IPS-18a (cell line): ENCODE data around the gene MGAT2.
"Not testable (repeated sequence)": the region's sequence is repeated elsewhere in the genome, so short reads cannot be mapped to it uniquely, and the experiment has no call there.

ENCODE experiments used
- H3K27ac ChIP-seq: one replicate; pipeline ENCODE4 v1.5.1; 2013; ENCODE audit warnings: low read length
- H3K27me3 ChIP-seq: one replicate; pipeline ENCODE4 v1.6.1; 2013; ENCODE audit warnings: mild to moderate bottlenecking, low read length; ENCODE audit not compliant: control insufficient read depth, insufficient read depth
- H3K36me3 ChIP-seq: one replicate; pipeline ENCODE4 v1.6.1; 2013; ENCODE audit warnings: low read depth, low read length; ENCODE audit not compliant: control insufficient read depth
- H3K4me1 ChIP-seq: one replicate; pipeline ENCODE4 v1.6.1; 2013; ENCODE audit warnings: low read depth, low read length; ENCODE audit not compliant: control insufficient read depth
- H3K4me3 ChIP-seq: one replicate; pipeline ENCODE4 v1.5.1; 2013; ENCODE audit warnings: low read length
- H3K9ac ChIP-seq: one replicate; pipeline ENCODE4 v1.6.1; 2013; ENCODE audit warnings: mild to moderate bottlenecking, low read length, moderate library complexity
- H3K9me3 ChIP-seq: one replicate; pipeline ENCODE4 v1.6.1; 2013; ENCODE audit warnings: low read depth, low read length; ENCODE audit not compliant: control insufficient read depth

Gene MGAT2

GRCh38 chr14:49620182-49621113, at the start of gene MGAT2, which contains the start of gene RPL36AL:
TSS of gene MGAT2 (plus strand) at chr14:49620799. CDS start at chr14:49621269, 470 bp downstream.
TSS of gene RPL36AL (minus strand) at chr14:49620626. CDS start at chr14:49619104, 1,522 bp downstream.
- Histone ChIP-seq H3K27me3 (no peaks in the 10 kb centered on the region), H3K4me3 (peak within 1 kb of the TSS; percentile 91), H3K9me3 (no peaks in the 10 kb centered on the region), H3K4me1 (peaks cover 11% of the 10 kb centered on the region), H3K36me3 (peaks cover 24% of the 10 kb centered on the region), H3K9ac (peak within 1 kb of the TSS; percentile 87), H3K27ac (peak within 1 kb of the TSS; percentile 68)

GRCh38 chr14:49574038-49574437, 46.6 kb upstream of the MGAT2 start:
- no peaks in the 10 kb centered on the region for H3K27me3 ChIP-seq
- peaks cover 27% of the 10 kb centered on the region for H3K36me3 ChIP-seq
- no peaks in the 10 kb centered on the region for H3K4me1 ChIP-seq
- H3K27ac ChIP-seq = no peak overlapping the region
- no peak overlapping the region for H3K4me3 ChIP-seq
- H3K9ac ChIP-seq = no peak overlapping the region
- no peaks in the 10 kb centered on the region for H3K9me3 ChIP-seq

DNA sequence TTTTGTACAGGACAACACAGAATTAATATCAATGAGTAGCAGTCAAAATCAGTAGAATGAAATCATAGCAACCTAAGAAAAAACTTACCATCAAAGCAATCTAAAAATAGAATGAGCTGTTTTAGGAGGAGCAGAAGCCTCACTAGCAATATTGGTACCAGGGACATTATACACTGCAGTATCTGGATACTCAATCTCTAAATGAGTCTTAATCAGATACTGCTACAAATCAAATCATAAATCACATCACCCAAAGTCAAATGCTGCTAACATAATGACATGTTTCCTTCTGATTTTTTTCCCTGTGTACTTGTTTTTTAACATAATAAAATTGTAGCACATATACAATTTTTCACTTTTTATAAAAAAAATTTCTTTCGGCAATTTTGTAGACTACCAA, 42.5 kb upstream of the MGAT2 start:
- no peaks in the 10 kb centered on the region for H3K9me3 ChIP-seq
- no peak overlapping the region for H3K27ac ChIP-seq
- H3K4me3 ChIP-seq = no peak overlapping the region
- H3K4me1 ChIP-seq = peaks cover 4% of the 10 kb centered on the region
- peaks cover 36% of the 10 kb centered on the region for H3K36me3 ChIP-seq
- no peaks in the 10 kb centered on the region for H3K27me3 ChIP-seq
- no peak overlapping the region for H3K9ac ChIP-seq

GRCh38 chr14:49579841-49580240, 40.8 kb upstream of the MGAT2 start:
- Histone ChIP-seq H3K4me1 (peaks cover 9% of the 10 kb centered on the region), H3K9ac (no peak overlapping the region), H3K27me3 (no peaks in the 10 kb centered on the region), H3K4me3 (no peak overlapping the region), H3K36me3 (peaks cover 49% of the 10 kb centered on the region), H3K9me3 (no peaks in the 10 kb centered on the region), H3K27ac (no peak overlapping the region)

DNA sequence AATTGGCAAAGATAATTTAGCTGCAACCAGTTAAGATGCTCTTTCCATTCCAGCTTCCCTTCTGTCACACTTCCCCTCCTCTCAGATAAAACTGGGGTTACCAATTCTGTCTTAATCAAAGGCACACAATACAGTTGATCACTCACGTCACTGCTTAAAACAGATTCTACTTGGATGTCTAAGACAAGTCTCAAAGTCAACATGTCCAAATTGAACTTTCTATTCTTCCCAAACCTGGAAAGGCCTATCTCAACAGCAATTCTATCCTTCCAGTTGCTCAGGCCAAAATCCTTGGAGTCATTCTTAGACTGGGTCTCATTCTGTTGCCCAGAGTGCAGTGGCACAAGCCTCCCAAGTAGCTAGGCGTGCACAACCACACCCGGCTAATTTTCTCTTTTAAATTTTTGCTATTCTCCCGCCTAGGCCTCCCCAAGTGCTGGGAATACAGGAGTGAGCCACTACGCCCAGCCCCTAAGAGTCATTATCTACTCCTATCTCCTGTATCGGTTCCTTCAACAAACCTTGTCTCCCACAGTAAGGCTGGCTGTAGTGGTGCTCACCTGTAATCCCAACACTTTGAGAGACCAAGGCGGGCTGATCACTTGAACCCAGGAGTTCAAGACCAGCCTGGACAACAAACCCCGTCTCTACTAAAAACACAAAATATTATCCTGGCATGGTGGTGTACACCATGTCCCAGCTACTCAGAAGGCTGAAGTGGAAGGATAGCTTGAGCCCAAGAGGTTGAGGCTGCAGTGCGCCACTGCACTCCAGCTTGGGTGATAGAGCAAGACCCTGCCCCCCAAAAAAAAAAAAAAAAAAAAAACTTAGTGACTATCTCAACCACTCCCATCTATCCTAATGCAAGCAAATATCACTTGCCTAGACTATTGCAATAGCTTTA, 39.1 kb upstream of the MGAT2 start:
- Histone ChIP-seq H3K9ac (peak overlapping the region; percentile 10), H3K27ac (no peak overlapping the region), H3K27me3 (no peaks in the 10 kb centered on the region), H3K36me3 (peaks cover 41% of the 10 kb centered on the region), H3K4me3 (no peak overlapping the region), H3K4me1 (peaks cover 9% of the 10 kb centered on the region), H3K9me3 (no peaks in the 10 kb centered on the region)

DNA sequence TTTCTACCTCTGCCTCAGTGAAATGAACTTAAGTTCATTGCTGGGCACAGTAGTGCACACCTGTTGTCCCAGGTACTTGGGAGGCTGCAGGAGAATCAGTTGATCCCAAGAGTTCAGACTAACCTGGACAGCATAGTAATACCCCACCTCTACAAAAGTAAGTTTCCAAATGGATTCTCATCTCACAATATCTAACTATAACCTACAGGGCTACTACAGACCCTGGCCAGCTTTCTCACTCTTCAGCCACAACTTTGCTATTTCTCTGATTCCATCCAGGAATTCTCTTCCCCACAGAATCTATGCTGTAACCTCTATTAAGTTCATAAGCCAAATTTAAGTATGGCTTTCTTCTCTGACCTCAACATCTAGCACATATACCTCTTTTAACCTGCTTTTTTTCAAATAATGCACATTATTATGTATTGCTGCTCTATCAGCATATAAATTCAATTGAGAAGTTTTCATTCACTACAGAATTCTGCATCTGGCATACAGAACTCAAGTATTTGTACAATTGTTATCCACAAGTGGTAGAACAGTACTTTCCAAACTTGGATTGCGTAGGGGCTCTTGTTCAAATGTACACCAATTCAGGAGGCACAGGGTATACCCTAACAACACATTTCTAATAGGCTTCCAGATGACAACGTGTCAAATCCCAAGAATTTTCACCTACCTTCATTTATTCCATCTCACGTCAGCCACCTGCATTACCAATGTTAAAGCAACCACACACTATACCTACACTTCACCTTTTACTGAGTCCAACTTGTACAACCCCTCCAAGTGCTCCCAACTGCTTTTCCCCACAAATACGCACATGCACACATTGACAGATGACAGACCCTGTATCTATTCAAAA, 38.3 kb upstream of the MGAT2 start:
- Histone ChIP-seq H3K9me3 (no peaks in the 10 kb centered on the region), H3K4me1 (peaks cover 9% of the 10 kb centered on the region), H3K27ac (no peak overlapping the region), H3K36me3 (peaks cover 33% of the 10 kb centered on the region), H3K27me3 (no peaks in the 10 kb centered on the region), H3K4me3 (no peak overlapping the region), H3K9ac (peak overlapping the region; percentile 10)

GRCh38 chr14:49583629-49584028, 37.0 kb upstream of the MGAT2 start:
- H3K9ac ChIP-seq = peak overlapping the region; percentile 92

DNA sequence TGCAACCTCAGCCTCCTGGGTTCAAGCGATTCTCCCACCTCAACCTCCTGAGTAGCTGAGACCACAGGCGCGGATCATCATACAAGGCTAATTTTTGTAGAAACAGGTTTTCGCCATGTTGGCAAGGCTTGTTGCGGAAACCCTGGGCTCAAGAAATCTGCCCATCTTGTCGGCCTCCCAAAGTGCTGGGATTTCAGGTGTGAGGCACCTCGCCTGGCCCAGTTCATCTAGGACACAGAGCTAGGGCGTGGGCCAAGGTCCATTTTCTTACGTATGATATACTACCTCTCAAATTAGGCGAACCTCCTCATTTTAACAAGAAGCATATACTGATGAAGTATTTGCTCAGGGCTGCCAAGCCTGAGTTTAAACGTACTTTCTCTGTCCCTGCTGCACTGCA, 36.5 kb upstream of the MGAT2 start:
- H3K27me3 ChIP-seq = no peaks in the 10 kb centered on the region
- no peak overlapping the region for H3K27ac ChIP-seq
- peaks cover 9% of the 10 kb centered on the region for H3K4me1 ChIP-seq
- H3K9ac ChIP-seq = peak overlapping the region; percentile 92
- H3K9me3 ChIP-seq = no peaks in the 10 kb centered on the region
- H3K4me3 ChIP-seq = peak overlapping the region; percentile 98
- H3K36me3 ChIP-seq = peaks cover 26% of the 10 kb centered on the region

More at GRCh38 chr14:49583629-49584028, 37.0 kb upstream of the MGAT2 start:
- H3K36me3 ChIP-seq = peaks cover 26% of the 10 kb centered on the region
- H3K27ac ChIP-seq = no peak overlapping the region
- H3K4me1 ChIP-seq = peaks cover 9% of the 10 kb centered on the region
- no peaks in the 10 kb centered on the region for H3K9me3 ChIP-seq
- peak overlapping the region; percentile 98 for H3K4me3 ChIP-seq
- no peaks in the 10 kb centered on the region for H3K27me3 ChIP-seq

- H3K27me3 ChIP-seq, H3K9me3 ChIP-seq, H3K4me1 ChIP-seq: not testable (repeated sequence)
- peak overlapping the region; percentile 92 for H3K9ac ChIP-seq
- H3K4me3 ChIP-seq = peak overlapping the region; percentile 98
- peak overlapping the region; percentile 91 for H3K27ac ChIP-seq
- peaks cover 26% of the 10 kb centered on the region for H3K36me3 ChIP-seq
Measured at GRCh38 chr14:49584981-49585640, 35.5 kb upstream of the MGAT2 start.

DNA sequence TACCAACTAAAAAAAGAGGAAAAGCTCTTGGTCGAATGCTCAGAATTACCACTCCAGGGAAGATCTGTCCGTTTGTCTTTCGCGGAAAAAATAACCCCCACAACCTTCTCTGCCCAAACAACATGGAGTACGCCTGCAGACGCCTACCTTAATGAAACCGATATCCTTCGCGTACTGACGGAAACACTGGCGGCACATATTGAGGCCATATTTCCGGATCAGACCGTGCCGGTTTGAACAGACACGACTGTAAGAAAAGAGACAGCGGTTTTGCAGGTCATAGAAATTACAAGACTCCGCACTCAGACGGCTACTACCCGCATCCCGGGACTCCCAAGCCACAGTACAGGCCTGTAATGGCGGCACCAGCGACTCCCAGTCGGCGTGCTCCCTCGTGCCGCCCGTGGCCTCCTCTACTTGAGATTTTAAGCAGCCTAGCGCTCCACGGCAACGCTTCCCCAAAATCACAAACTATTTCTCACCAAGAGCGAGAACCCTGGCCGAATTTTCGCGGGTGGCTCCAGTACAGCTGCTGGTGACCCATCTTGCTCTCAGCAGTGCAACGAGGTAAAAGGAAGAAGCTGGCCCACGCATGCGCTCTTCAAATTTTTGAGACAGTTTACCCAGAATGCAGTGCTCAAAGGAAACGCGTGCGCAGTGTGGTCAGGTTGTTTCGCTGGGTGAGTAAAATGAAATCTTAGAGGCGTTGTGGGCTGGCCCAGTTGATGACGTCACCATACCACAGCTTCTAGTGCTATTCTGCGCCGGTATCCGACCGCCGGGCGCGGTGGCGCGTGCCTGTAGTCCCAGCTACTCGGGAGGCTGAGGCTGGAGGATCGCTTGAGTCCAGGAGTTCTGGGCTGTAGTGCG, 34.6 kb upstream of the MGAT2 start, which contains the start of gene RPS29:
Gene RPS29, minus strand, starts transcription at position 578 of the 870 bp plus-strand sequence. Its CDS starts 34 bp downstream, at position 544.
- H3K4me3 ChIP-seq = peak within 1 kb of the TSS; percentile 98
- no peaks in the 10 kb centered on the region for H3K9me3 ChIP-seq
- peak within 1 kb of the TSS; percentile 92 for H3K9ac ChIP-seq
- peak within 1 kb of the TSS; percentile 91 for H3K27ac ChIP-seq
- H3K27me3 ChIP-seq = no peaks in the 10 kb centered on the region
- peaks cover 9% of the 10 kb centered on the region for H3K4me1 ChIP-seq
- H3K36me3 ChIP-seq = peaks cover 26% of the 10 kb centered on the region
